NCI-H2171 (cell line): ENCODE data around the gene IFIT2.
"Not testable (repeated sequence)": the region's sequence is repeated elsewhere in the genome, so short reads cannot be mapped to it uniquely, and the experiment has no call there.

Experiments used
- DNase-seq: peaks from one replicate; lab custom pipeline; 2025; lab: John Stamatoyannopoulos, UW

Gene IFIT2

DNA sequence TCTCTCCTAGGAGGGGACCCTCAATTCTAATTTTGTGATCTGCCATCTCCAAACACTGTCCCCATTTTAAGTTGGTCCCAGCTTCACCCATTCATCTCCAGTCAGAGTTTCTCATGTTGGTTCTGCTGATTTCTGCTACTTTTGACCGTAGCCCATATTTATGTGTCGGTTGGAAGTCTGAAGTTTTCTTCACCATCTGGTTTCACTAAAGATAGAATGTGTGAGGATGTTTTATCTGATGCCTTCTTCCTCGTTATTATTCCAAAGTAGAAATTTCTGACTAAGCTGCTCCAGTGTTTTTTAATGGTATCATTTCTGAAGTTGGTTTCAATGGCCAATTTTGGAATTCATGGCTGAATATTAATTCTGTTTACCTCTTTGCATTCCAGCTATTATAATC is 21.3 kb upstream of the IFIT2 start:
- DNase-seq: no peak

DNA sequence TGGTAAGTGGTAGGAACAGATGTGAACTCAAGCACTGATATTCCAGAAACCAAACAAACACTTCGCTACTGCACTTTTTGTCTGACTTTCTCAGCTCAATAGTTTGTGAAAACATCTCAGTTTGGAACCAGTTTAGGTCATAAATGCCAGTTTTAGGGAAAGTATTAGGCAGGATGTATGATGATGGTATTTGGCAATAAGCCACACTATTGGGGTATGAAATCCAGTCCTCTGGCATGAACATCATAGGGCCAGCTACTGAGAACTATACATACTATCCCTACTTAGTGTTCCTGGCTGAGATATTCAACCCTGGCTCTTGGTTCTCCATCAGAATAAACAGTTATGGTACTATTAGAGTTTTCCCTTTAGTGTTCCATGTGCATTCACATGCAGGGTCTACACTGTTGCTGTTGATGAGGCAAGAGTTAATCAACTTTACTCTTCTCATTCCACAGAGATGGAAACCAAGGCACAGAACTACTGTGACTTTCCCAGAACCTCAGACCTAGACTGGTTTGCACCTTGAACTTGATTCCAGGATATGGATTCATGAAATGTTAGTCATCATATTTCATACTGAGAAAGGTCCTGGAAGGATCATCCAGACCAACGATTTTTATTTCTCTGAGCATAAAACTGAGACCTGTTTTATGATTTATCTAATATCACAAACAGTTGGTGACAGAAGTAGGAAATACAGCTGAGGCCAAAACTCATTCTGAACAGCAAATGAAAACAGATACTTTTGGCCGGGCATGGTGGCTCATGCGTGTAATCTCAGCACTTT is 20.0 kb upstream of the IFIT2 start:
- DNase-seq: no peak

DNA sequence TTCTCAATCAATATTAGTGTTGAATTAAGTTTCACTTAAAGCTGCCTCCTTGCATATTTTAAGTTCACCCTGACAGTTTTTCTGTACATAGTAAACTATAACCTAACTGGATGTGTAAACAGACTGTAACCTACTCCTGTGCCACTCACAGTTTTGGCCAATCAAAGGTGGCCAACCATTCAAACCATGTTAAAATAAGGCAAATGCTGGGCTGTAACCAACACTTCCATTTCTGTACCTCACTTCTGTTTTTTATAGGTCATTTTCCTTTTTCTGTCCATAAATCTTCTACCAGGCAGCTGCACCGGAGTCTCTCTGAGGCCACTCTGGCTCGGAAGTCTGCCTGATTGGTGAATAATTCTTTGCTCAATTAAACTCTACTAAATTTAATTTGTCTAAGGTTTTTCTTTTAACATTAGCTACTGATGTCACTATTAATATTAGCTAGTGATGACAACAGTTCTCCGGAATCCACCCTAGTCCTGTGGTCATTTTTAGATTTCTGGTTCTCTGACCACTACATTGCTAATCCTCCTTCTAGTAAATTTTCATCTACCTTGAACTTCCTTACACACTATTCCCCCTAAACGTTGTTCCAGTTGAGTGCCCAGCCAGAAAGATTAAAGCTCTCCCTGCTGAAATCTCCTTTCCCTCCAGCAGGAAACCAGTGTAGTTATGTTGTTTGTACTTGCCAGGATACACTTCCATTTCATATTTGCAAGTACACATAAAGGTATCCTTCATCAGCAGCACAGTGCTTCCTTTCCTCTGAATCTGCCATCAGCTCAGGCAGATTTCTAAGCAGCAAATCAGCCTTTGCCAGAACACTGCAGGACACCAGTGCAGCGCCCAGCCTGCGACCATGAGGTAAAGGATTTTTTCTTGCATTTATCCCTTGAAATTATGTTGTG is 18.6 kb upstream of the IFIT2 start:
- no peak for DNase-seq

DNA sequence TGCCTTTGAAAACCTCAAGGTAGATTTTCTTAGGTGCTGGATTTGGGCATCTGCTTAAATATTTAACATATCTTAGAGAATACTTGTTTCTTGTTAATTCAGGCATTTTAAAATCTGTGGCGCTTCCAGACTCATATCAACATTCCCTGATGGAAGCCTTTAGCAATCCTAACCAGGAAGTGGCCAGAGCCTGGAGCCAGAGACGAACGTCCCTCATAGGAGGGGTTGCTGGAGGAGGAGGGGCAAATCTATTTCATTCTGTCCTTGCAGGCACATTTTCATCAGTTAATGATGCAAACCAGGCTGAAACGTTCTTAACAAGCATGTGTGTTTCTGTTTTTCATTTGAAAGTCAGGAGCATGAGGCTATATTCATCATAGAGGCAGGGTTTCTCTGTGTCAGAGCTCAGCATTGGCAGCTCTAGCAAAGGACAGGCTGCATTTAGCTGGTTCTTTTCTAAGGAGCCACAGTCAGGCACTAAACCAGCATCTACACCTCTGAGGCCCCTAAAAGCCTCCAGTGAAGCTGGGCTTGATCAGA is 17.8 kb upstream of the IFIT2 start:
- DNase-seq: no peak

DNA sequence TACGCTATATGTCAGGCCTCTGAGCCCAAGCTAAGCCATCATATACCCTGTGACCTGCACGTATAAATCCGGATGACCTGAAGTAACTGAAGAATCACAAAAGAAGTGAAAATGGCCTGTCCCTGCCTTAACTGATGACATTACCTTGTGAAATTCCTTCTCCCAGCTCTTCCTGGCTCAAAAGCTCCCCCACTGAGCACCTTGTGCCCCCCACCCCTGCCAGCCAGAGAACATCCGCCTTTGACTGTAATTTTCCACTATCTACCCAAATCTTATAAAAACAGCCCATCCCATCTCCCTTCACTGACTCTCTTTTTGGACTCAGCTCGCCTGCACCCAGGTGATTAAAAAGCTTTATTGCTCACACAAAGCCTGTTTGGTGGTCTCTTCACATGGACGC is 17.1 kb upstream of the IFIT2 start:
- DNase-seq: not testable (repeated sequence)

DNA sequence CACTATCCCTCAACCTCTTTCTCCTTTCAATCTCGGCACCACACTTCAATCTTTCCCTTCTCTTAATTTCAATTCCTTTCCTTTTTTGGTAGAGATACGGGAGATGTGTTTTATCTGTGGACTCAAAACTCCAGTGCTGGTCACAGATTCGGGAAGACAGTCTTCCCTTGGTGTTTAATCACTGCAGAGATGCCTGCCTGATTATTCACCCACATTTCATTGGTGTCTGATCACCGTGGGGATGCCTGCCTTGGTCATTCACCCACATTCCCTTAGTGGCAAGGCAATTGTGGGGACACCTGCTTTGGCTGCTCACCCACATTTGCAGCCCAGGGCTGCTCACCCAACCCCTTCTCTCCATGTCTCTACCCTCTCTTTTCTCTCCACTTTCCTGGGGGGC is 16.5 kb upstream of the IFIT2 start:
- not testable (repeated sequence) for DNase-seq

DNA sequence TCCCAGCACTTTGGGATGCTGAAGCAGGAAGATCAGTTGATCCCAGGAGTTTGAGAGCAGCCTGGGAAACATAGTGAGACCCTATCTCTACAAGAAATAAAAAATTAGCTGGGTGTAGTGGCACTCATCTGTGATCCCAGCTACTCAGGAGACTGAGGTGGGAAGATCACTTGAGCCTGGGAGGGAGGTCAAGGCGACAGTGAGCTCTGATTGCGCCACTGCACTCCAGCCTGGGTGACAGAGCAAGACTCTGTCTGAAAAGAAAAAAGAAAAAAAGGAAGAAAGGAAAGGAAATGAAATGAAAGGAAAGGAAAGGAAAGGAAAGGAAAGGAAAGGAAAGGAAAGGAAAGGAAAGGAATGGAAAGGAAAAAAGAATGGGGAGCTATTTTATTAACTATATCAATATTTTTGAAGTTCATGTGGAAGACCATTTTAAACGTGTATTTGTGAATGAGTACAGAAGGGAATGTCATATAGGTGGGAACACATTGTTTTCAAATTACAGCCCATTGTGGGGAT is 7.1 kb upstream of the IFIT2 start:
- no peak for DNase-seq

DNA sequence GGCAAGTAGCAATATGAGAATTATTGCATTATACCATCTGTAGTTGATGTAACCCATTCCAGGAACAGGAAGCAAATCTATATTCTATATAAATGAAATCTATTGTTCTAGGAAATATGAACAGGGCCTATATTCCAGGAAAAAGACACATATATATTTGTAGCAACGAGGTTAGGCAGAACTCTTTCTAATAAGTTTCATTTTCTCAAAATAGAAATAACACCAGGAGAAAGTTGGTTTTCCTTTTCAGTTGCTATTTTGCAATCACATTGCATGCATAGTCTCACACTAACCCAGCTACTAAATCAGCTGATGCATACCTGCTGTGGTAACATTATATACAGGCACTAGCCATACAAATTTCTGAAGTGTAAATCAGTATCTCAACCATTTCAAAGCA is 6.2 kb upstream of the IFIT2 start:
- DNase-seq: no peak

DNA sequence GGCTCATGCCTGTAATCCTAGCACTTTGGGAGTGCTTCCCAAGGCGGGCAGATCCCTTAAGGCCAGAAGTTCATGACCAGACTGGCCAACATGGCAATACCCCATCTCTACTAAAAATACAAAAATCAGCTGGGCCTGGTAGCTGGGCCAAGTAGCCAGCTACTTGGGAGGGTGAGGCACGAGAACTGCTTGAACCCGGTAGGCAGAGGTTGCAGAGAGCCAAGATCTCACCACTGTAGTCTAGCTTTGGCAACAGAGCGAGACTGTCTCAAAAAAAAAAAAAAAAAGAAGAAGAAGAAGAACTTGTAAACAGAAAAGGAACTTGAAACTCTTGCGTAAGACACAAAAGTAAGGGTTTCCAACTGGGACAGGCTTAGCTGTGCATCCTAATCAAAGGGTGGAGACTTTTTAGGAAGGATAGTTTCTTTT is 5.6 kb upstream of the IFIT2 start:
- no peak for DNase-seq

DNA sequence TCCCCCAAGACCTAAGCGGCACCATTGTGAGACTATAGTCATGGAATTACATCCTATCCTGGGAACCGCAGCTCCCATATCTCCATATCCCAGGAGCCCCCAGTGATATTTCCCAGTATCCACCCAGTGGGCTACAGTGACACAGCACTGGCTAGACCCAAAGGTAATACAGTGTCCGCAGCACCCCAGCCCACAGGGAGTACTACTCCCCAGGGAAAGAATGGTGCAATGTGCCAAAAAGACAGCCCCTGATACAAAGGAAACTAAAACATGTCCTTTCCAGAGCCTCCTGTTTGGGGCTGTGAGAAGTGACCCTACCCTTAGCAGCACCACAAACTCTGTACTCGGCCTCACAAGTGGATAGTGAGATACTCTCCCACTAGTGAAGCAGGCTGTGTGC is 4.5 kb upstream of the IFIT2 start:
- no peak for DNase-seq

DNA sequence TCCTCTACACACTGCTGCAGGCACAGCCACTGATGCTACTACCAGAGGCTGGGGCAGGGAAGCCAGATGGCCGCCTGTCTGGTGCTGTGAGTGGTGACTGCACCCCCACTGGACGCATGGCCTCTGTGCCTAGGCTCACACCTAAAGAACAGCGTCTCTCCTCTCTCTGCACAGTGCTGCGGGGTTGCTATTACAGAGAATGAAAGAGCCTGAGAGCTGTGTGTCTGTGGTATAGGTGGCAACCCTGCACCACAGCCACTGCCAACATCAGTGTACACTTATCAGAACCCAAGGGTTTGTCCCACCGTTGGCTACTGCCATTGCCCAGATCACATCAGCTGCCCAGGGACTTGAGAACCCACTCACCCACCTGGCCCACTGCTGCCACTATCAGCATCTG is 4.1 kb upstream of the IFIT2 start:
- DNase-seq: no peak

DNA sequence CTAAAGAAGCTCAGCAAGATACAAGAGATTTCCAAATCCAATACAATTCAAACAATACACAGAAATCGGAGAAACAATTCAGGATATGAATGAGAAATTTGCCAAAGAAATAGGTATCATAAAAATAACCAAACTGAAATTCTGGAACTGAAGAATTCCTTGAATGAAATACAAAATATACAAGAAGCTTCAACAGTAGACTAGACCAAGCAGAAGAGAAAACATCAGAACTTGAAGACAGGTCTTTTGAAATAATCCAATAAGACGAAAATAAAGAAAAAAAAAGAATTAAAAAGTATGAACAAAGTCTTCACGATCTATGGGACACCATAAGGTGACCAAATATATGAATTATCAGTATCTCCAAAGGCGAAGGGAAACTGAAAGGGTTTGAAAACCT is 2.8 kb upstream of the IFIT2 start:
- no peak for DNase-seq

DNA sequence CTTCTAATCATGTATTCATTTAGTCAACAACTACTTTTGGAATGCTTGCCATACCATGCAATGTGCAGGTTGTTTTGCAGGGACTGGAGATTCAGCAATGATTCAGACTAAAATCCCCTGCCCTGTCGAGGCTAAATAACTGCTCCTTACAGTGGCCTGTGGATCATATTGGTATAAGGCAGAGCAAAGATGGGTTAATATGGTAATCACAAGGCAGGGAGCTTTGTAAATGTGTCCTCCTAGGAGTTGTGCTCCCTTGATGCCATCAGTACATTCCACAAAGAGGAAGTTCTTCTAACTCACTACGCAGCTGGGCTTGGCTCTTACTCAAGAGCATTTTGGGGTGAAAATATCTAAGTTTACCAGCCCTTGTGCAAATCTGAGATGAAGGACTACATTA is 614 bp upstream of the IFIT2 start:
- DNase-seq: no peak

DNA sequence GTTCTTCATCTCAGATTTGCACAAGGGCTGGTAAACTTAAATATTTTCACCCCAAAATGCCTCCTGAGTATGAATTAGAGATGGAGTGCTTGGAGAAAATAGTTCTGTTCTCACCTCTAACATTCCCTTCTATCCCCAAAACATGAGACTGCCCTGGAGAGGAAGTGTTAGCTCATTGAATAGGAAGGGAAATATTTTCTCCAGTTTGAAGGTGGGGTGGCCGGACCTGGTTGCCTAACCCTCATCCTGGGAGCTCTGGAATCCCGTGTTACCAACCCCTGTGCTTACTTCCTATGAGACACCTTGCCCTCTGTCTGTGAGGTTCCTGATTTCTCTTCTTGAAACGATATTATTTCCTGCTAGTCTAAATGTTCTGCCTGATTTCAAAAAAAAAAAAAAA is 779 bp downstream of the IFIT2 start:
- DNase-seq: no peak

DNA sequence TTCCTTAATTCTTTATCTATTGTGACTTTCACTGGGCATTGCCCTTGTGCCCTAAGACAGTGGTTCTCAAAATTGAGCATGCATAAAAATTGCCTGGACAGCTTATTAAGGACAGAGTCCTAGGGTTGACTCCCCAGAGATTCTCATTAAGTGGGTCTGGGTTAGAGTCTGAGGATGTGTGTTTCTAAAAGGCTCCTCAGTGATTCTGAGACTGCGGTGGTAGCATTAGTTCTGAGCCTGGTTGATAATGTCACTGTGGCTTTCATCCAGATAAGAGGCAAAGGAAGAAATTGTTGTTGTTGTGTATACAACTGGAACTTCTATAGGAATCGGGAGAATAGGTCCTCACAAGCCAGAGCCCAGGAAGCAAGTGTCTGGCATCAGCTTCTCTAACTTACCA is 1.3 kb downstream of the IFIT2 start:
- DNase-seq: no peak

DNA sequence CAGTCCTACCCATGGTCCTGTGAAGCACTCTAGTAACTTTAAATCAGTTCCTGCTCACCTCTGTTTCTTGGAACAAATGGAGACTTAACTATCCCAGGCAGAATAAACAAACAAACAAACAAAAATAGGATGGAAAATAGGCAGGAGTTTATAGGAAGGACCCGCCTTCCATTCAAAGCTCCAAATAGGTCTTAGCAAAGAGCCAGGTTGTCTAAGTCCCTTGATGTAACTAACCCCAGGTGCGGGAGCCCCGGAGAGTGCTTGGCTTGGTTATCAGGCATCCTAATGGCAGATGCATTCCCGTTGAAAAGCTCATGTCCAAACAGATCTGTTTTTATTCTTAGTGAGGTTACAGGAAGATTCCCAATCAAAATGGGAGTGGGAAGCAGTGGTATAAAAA is 2.2 kb downstream of the IFIT2 start:
- no peak for DNase-seq

DNA sequence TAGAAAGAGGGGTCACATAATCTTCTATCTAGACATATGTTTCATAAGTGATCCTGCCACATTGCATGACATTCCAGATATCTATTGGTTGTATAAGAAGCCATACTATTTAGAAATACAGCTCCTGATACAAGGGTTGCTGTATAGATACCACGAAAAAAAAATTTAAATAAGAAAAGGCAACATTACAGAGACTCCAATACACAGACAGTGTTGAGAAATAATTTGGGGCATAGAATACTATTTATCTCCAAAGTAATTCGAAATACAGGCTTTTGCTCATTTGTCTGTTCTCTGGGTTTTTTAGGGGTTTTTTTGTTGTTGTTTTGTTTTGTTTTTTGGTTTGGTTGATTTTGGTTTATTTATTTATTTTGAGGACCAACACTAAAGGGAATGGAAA is 2.6 kb downstream of the IFIT2 start:
- DNase-seq: no peak

DNA sequence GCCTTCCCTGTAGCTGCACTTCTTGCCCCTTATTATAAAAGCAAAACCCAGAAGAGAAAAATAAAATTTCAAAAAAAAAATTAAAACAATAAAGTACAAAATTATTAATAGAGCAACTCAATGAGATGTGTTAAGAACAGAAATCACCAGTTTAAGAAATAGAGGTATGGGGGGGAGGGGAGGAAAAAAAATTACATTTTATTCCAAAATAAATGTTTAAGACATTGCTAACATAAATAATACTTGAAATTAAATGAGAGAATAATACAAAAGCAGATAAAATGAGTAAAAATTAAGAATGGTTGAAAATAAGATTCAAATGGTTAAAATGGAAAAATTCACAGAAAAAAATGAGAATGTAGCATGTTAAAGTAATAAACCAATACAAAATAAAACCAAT is 3.1 kb downstream of the IFIT2 start:
- DNase-seq: no peak

DNA sequence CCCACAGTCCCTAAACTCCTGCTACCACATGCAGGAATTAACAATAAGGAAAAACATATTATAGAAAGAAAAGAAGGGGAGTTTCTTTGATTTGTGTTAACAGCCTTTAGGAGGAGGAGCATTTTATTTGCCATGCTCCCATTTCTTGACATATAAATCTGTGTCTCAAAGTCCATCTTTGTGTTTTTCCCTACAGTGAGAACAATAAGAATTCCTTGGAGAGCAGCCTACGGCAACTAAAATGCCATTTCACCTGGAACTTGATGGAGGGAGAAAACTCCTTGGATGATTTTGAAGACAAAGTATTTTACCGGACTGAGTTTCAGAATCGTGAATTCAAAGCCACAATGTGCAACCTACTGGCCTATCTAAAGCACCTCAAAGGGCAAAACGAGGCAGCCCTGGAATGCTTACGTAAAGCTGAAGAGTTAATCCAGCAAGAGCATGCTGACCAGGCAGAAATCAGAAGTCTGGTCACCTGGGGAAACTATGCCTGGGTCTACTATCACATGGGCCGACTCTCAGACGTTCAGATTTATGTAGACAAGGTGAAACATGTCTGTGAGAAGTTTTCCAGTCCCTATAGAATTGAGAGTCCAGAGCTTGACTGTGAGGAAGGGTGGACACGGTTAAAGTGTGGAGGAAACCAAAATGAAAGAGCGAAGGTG is 4.1 kb downstream of the IFIT2 start:
- DNase-seq: no peak

DNA sequence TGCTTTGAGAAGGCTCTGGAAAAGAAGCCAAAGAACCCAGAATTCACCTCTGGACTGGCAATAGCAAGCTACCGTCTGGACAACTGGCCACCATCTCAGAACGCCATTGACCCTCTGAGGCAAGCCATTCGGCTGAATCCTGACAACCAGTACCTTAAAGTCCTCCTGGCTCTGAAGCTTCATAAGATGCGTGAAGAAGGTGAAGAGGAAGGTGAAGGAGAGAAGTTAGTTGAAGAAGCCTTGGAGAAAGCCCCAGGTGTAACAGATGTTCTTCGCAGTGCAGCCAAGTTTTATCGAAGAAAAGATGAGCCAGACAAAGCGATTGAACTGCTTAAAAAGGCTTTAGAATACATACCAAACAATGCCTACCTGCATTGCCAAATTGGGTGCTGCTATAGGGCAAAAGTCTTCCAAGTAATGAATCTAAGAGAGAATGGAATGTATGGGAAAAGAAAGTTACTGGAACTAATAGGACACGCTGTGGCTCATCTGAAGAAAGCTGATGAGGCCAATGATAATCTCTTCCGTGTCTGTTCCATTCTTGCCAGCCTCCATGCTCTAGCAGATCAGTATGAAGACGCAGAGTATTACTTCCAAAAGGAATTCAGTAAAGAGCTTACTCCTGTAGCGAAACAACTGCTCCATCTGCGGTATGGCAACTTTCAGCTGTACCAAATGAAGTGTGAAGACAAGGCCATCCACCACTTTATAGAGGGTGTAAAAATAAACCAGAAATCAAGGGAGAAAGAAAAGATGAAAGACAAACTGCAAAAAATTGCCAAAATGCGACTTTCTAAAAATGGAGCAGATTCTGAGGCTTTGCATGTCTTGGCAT is 4.8 kb downstream of the IFIT2 start:
- DNase-seq: no peak

DNA sequence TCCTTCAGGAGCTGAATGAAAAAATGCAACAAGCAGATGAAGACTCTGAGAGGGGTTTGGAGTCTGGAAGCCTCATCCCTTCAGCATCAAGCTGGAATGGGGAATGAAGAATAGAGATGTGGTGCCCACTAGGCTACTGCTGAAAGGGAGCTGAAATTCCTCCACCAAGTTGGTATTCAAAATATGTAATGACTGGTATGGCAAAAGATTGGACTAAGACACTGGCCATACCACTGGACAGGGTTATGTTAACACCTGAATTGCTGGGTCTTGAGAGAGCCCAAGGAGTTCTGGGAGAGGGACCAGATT is 5.4 kb downstream of the IFIT2 start:
- no peak for DNase-seq

DNA sequence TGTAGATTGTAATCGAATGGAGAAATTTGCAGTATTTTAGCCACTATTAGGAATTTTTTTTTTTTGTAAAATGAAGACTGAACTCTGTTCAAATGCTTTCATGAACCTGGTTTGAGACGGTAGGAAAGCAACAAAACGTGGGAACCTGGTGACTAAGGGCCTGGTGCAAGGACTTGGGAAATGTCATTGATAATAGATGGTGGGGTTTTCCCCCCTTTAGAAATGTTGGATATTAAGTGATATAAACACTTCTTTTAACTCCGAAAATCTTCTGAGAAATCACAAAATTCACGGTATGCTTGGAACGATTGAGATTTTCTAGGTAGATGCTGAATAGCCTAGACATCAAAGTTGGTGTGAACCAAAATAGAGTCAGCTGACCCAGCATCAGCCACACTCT is 6.4 kb downstream of the IFIT2 start:
- no peak for DNase-seq
